HepG2 (cell line): Measurements from ENCODE around the gene SEC16A. TPM values are rescaled to one million over a fixed set of nuclear protein-coding genes. Genes with fewer than 3 reads are reported as not detected.
A peak's percentile ranks its signal among the peaks of the same experiment; 100 is the strongest.

Experiments used
- ATAC-seq: fragments of 200-7000 bp; cut with Tn5 transposase; 3 replicates; pipeline ENCODE4 v1.9.1; 2020; ENCODE audit warnings: mild to moderate bottlenecking, moderate library complexity
- BruUV-seq: library from RNA; stranded (reverse); fragments of 400-500 nt; replicated peaks from 2 replicates; lab custom pipeline; 2021; lab: Mats Ljungman, UMichigan
- CTCF ChIA-PET: fragments of 300-600 bp; formaldehyde crosslinking; extraction: SDS; loops from one replicate; lab custom pipeline; 2021; ENCODE audit warnings: low total read pairs, inconsistent platforms, low intra/inter-chr PET ratio; lab: Yijun Ruan, JAX
- POLR2A ChIA-PET: fragments of 350-600 bp; sonication (Branson Sonifier 250); formaldehyde crosslinking; loops from one replicate; lab custom pipeline; 2020; ENCODE audit warnings: antibody characterized with exemption, inconsistent platforms; lab: Yijun Ruan, JAX
- DNase-seq: peaks from one replicate; pipeline ENCODE4 v3.0.0-alpha.2; 2015; ENCODE audit warnings: low spot score
- FAIRE-seq: peaks from 3 replicates; lab custom pipeline; 2011; peaks lifted over from hg19 to GRCh38; lab: Jason Lieb, UNC
- H2AFZ ChIP-seq: one replicate; pipeline ENCODE4 v1.6.1; 2011; ENCODE audit warnings: low read length, inconsistent platforms
- H3K27ac ChIP-seq: fragments of 300-600 bp; 3 replicates; pipeline ENCODE4 v1.8.0; 2011; ENCODE audit warnings: mixed run types, mild to moderate bottlenecking, mixed read lengths, low read length, inconsistent platforms; ENCODE audit not compliant: insufficient read depth; ENCODE audit errors: extremely low read length
- H3K27me3 ChIP-seq, 2 experiments: fragments of 200-600 bp in 1 of 2; 2 replicates in 1 of 2; 3 replicates in 1 of 2; pipeline versions ENCODE4 v1.6.0 to v1.8.0; 2011; ENCODE audit warnings: low read length in 2 of 2, mild to moderate bottlenecking in 2 of 2, moderate library complexity in 2 of 2, inconsistent platforms in 1 of 2; ENCODE audit not compliant: insufficient read depth in 2 of 2, control insufficient read depth in 1 of 2
- H3K36me3 ChIP-seq, 2 experiments: fragments of 200-600 bp in 1 of 2; replicated peaks in 1 of 2; 2 replicates in 1 of 2; 3 replicates in 1 of 2; pipeline versions ENCODE4 v1.5.1 to v1.8.0; 2011; ENCODE audit warnings: low read length in 2 of 2, inconsistent platforms in 1 of 2; ENCODE audit not compliant: insufficient read depth in 2 of 2, control insufficient read depth in 1 of 2
- H3K4me1 ChIP-seq: 2 replicates; pipeline ENCODE4 v1.5.1; 2012; ENCODE audit warnings: low read length, inconsistent platforms; ENCODE audit not compliant: insufficient read depth
- H3K4me2 ChIP-seq: 2 replicates; pipeline ENCODE4 v1.6.0; 2011; ENCODE audit warnings: low read depth, low read length, inconsistent platforms
- H3K4me3 ChIP-seq, 3 experiments: fragments of 200-600 bp in 1 of 3; sonication (generic), shearing (Covaris generic) in 1 of 3; replicated peaks in 1 of 3; 2 replicates each; pipeline ENCODE4 v1.5.1; 2011 to 2016; ENCODE audit warnings: low read length in 3 of 3, inconsistent platforms in 2 of 3, low read depth in 2 of 3, mild to moderate bottlenecking in 2 of 3, control low read depth in 1 of 3, mixed read lengths in 1 of 3; ENCODE audit not compliant: insufficient read depth in 1 of 3
- H3K79me2 ChIP-seq: one replicate; pipeline ENCODE4 v1.6.1; 2011; ENCODE audit warnings: low read length, inconsistent platforms; ENCODE audit not compliant: insufficient read depth
- H3K9ac ChIP-seq: 2 replicates; pipeline ENCODE4 v1.6.0; 2011; ENCODE audit warnings: mild to moderate bottlenecking, low read depth, low read length, inconsistent platforms; ENCODE audit not compliant: insufficient read depth
- H3K9me3 ChIP-seq: 2 replicates; pipeline ENCODE4 v1.5.1; 2012; ENCODE audit warnings: mild to moderate bottlenecking, low read length
- H4K20me1 ChIP-seq: 2 replicates; pipeline ENCODE4 v1.6.0; 2011; ENCODE audit warnings: inconsistent platforms, mild to moderate bottlenecking, low read length, moderate library complexity; ENCODE audit not compliant: insufficient read depth
- AGO2 ChIP-seq: fragments of 200-400 bp; formaldehyde crosslinking; optimal IDR thresholded peaks from 2 replicates; pipeline ENCODE3; 2017; ENCODE audit warnings: mild to moderate bottlenecking, low read depth, low read length, moderate library complexity
- KLF6 ChIP-seq: IDR thresholded peaks from 2 replicates; pipeline ENCODE4 v1.8.0; 2016; ENCODE audit warnings: missing biosample characterization, missing genetic modification reagents
- NCOA2 ChIP-seq: sonication (generic); formaldehyde crosslinking; IDR thresholded peaks from 2 replicates; pipeline ENCODE4 v1.8.0; 2022; ENCODE audit warnings: inconsistent platforms
- NFATC3 ChIP-seq: sonication (generic); formaldehyde crosslinking; IDR thresholded peaks from 2 replicates; pipeline ENCODE4 v1.5.1; 2020; ENCODE audit warnings: mild to moderate bottlenecking, missing genetic modification reagents
- NR2F1 ChIP-seq, 2 experiments: fragments of 450-650 bp in 1 of 2; formaldehyde crosslinking in 1 of 2; IDR thresholded peaks; 2 replicates each; pipeline versions ENCODE4 v1.5.0 to v1.6.1; 2016 to 2020; ENCODE audit warnings: mild to moderate bottlenecking in 1 of 2, missing compliant biosample characterization in 1 of 2, missing genetic modification reagents in 1 of 2, moderate library complexity in 1 of 2
- PPARG ChIP-seq: conservative IDR thresholded peaks from 2 replicates; pipeline ENCODE4 v1.6.1; 2016; ENCODE audit warnings: missing biosample characterization, missing genetic modification reagents
- TBL1XR1 ChIP-seq: fragments of 150-350 bp; IDR thresholded peaks from 2 replicates; pipeline ENCODE4 v1.6.1; 2014; ENCODE audit warnings: borderline replicate concordance, low read length; ENCODE audit not compliant: partially characterized antibody
- TRIM24 ChIP-seq: sonication (generic); formaldehyde crosslinking; IDR thresholded peaks from 2 replicates; pipeline ENCODE4 v1.8.0; 2022; ENCODE audit warnings: mild to moderate bottlenecking, missing genetic modification reagents
- ZC3H13 ChIP-seq: sonication (generic); formaldehyde crosslinking; IDR thresholded peaks from 2 replicates; pipeline ENCODE4 v1.8.1; 2023; ENCODE audit warnings: mild to moderate bottlenecking, missing genetic modification reagents, moderate library complexity
- ZNF20 ChIP-seq: sonication (generic); formaldehyde crosslinking; IDR thresholded peaks from 2 replicates; pipeline ENCODE4 v1.4.0; 2020; ENCODE audit warnings: mild to moderate bottlenecking, moderate library complexity, missing genetic modification reagents
- WGBS: methylation state at CpG from one replicate; pipeline ENCODE4 v1.1.6; 2017; ENCODE audit warnings: low lambda C conversion rate; 5-methylcytosine and 5-hydroxymethylcytosine counted together
- in situ Hi-C: cut with HindIII; loops from 2 replicates; pipeline ENCODE4 v1.10.0; 2017; ENCODE audit warnings: low pct_unique_long_range_greater_than_20kb; ENCODE audit not compliant: extremely low pct_ligation_motif_present
- intact Hi-C: fragments of 100-400 bp; cut with micrococcal nuclease; formaldehyde crosslinking; loops from one replicate; pipeline ENCODE4 v1.10.0; 2022; ENCODE audit not compliant: unreplicated experiment
- polyA plus RNA-seq, 8 experiments: library from polyadenylated mRNA; depleted of rRNA in 3 of 8; stranded (reverse) in 7 of 8; unstranded in 1 of 8; fragments of >200 nt; fragmentation: Illumina TruSeq in 4 of 8; extraction: Trizol in 4 of 8; gene quantifications; 2 replicates each; pipeline versions ENCODE4 v1.2.1 to v1.2.3, GENCODE V29; 2011 to 2016; ENCODE audit warnings: low read depth in 4 of 8, missing spikeins in 1 of 8, mixed read lengths in 1 of 8; ENCODE audit not compliant: insufficient read depth in 1 of 8
- total RNA-seq, 5 experiments: library from RNA; depleted of rRNA; stranded (reverse); fragments of >200 nt; fragmentation: Illumina TruSeq; extraction: Trizol; gene quantifications; 2 replicates each; pipeline ENCODE4 v1.2.3, GENCODE V29; 2016; ENCODE audit warnings: low read depth in 1 of 5
- TF ChIP-seq, protein P1 (sequence below): sonication (generic); formaldehyde crosslinking; IDR thresholded peaks from 2 replicates; pipeline ENCODE4 v1.5.0; 2020; ENCODE audit warnings: missing genetic modification reagents
- TF ChIP-seq, protein P2 (sequence below): sonication (generic); formaldehyde crosslinking; IDR thresholded peaks from 2 replicates; pipeline ENCODE4 v1.5.0; 2020; ENCODE audit warnings: mild to moderate bottlenecking, missing genetic modification reagents
- TF ChIP-seq, protein P3 (sequence below): sonication (generic); formaldehyde crosslinking; IDR thresholded peaks from 2 replicates; pipeline ENCODE4 v1.8.1; 2023; ENCODE audit warnings: mild to moderate bottlenecking, inconsistent platforms, moderate library complexity, missing genetic modification reagents, borderline replicate concordance

SEC16A gene
- total and polyA plus RNA-seq, 2 of the 13 experiments (the other 11 are each of a cell fraction or from before 2014, with no cell fraction given), result 15.9 to 18.9 TPM

DNA sequence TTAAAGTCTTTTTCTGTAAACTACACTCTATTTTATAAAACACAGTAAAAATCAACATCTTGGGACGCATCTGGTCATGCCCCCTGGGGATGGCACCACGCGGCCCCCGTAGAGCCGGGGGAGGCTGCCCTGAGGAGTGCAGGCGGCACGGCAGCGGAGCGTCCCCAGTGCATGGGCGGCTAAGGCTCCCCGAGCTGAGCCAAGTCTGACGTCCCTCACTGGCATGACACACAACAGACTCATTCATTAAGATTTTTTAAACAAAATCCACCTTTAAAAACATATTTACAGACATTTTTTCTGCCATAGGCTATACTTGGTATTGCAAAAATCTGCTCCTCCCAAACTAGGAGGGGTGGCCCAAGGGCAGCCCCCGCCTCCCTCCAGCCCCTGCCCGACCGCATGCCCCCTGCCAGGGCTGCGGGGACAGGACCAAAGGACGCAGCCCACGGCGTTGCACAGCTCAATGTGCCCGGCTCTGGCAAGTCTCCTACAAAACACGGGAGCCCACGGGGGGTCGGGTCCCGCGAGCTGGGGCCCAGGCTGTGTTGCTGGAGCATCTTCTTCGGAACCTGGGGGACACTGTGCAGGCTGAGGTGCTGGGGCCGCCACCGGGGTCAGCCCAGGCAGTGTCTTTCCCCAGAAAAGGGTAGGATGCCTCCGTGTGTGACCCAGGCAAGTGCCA is 11.8 kb upstream of the SEC16A start:
- no peak for ATAC-seq
- H3K36me3 ChIP-seq, result no peaks in the 10 kb centered on the region
- no peak for DNase-seq
- POLR2A ChIA-PET, result interaction anchor here (0.5 kb wide), 1 partner anchor 416 kb away, joined by 3 read pairs; no protein-coding TSS in a partner anchor
- no peak for FAIRE-seq
- no peak overlapping the region for H3K9ac ChIP-seq
- no peaks in the 10 kb centered on the region for H3K4me1 ChIP-seq
- H3K4me2 ChIP-seq, result no peak overlapping the region
- WGBS, result 75% methylated on average over 25 of the region's 29 CpGs
- TF ChIP-seq TBL1XR1 (no peak), AGO2 (peak; percentile 38)
- TF ChIP-seq, protein P1, sequence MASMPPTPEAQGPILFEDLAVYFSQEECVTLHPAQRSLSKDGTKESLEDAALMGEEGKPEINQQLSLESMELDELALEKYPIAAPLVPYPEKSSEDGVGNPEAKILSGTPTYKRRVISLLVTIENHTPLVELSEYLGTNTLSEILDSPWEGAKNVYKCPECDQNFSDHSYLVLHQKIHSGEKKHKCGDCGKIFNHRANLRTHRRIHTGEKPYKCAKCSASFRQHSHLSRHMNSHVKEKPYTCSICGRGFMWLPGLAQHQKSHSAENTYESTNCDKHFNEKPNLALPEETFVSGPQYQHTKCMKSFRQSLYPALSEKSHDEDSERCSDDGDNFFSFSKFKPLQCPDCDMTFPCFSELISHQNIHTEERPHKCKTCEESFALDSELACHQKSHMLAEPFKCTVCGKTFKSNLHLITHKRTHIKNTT (CRISPR knock-in tag), result no peak
- intact Hi-C loops, result no loop called here
- H3K4me3 ChIP-seq, result no peak overlapping the region
- no peaks in the 10 kb centered on the region for H3K9me3 ChIP-seq
- peaks cover 4 to 24% of the 10 kb centered on the region in 2 experiments; a peak in 3 of 5 replicates for H3K27me3 ChIP-seq
- CTCF ChIA-PET, result no interaction called here
- H2AFZ ChIP-seq, result no peak overlapping the region
- H3K27ac ChIP-seq, result no peak overlapping the region
- no TSS peak for BruUV-seq
- peaks cover 2% of the 10 kb centered on the region; the same call in 1 of the 2 replicates for H4K20me1 ChIP-seq
- in situ Hi-C loops, result loop anchor here (5.0 kb wide), 1 partner anchor 133 kb away; no protein-coding TSS in a partner anchor
- H3K79me2 ChIP-seq, result no peaks in the 10 kb centered on the region

DNA sequence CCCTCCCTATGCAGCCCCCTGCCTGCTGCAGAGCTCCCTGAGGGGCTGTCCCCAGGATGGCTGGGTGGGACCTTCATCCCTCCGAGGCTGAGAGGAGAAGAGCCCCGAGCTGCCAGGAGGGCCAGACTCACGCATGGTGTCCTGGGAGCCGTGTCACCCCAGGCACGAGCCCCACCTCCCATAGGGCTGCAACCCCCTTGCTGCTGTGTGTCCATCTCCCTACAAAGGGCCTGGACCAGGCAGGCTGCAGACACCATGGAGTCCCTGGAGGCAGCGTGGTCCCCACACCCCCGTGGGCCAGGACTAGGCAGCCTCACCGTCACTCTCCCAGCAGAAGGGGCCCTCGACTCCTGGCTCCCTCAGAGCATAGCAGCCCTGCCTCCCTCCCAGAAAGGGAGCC is 11.2 kb upstream of the SEC16A start:
- in situ Hi-C loops, result loop anchor here (5.0 kb wide), 1 partner anchor 133 kb away; no protein-coding TSS in a partner anchor
- ChIA-PET POLR2A (no interaction called here), CTCF (no interaction called here)
- no peak for DNase-seq
- no TSS peak for BruUV-seq
- no peak overlapping the region for H3K9ac ChIP-seq
- H3K36me3 ChIP-seq, result no peaks in the 10 kb centered on the region
- no peak overlapping the region for H2AFZ ChIP-seq
- peaks cover 4 to 27% of the 10 kb centered on the region in 2 experiments; a peak in 3 of 5 replicates for H3K27me3 ChIP-seq
- FAIRE-seq, result no peak
- H3K27ac ChIP-seq, result no peak overlapping the region
- no peaks in the 10 kb centered on the region for H3K79me2 ChIP-seq
- no peak overlapping the region for H3K4me2 ChIP-seq
- 40% methylated on average over 9 of the region's 9 CpGs for WGBS
- H3K4me1 ChIP-seq, result no peaks in the 10 kb centered on the region
- H4K20me1 ChIP-seq, result peaks cover 2% of the 10 kb centered on the region; the same call in 1 of the 2 replicates
- no peaks in the 10 kb centered on the region for H3K9me3 ChIP-seq
- ATAC-seq, result no peak
- H3K4me3 ChIP-seq, result no peak overlapping the region
- intact Hi-C loops, result no loop called here
- no peak for TF ChIP-seq ZNF20 (CRISPR knock-in tag)
- TF ChIP-seq, protein P2, sequence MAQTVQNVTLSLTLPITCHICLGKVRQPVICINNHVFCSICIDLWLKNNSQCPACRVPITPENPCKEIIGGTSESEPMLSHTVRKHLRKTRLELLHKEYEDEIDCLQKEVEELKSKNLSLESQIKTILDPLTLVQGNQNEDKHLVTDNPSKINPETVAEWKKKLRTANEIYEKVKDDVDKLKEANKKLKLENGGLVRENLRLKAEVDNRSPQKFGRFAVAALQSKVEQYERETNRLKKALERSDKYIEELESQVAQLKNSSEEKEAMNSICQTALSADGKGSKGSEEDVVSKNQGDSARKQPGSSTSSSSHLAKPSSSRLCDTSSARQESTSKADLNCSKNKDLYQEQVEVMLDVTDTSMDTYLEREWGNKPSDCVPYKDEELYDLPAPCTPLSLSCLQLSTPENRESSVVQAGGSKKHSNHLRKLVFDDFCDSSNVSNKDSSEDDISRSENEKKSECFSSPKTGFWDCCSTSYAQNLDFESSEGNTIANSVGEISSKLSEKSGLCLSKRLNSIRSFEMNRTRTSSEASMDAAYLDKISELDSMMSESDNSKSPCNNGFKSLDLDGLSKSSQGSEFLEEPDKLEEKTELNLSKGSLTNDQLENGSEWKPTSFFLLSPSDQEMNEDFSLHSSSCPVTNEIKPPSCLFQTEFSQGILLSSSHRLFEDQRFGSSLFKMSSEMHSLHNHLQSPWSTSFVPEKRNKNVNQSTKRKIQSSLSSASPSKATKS (CRISPR knock-in tag), result no peak
- TF ChIP-seq TRIM24 (CRISPR knock-in tag), result no peak
- no peak for TF ChIP-seq KLF6 (CRISPR knock-in tag)
- TF ChIP-seq NFATC3 (CRISPR knock-in tag), result no peak
- TF ChIP-seq NCOA2, result no peak
- no peak for TF ChIP-seq PPARG (CRISPR knock-in tag)
- TF ChIP-seq NR2F1 (CRISPR knock-in tag; IDR thresholded peaks at IDR 0.05), result no peak
- TF ChIP-seq, protein P3, sequence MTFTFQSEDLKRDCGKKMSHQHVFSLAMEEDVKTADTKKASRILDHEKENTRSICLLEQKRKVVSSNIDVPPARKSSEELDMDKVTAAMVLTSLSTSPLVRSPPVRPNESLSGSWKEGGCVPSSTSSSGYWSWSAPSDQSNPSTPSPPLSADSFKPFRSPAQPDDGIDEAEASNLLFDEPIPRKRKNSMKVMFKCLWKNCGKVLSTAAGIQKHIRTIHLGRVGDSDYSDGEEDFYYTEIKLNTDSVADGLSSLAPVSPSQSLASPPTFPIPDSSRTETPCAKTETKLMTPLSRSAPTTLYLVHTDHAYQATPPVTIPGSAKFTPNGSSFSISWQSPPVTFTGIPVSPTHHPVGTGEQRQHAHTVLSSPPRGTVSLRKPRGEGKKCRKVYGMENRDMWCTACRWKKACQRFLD, result no peak
- no peak for TF ChIP-seq ZC3H13 (CRISPR knock-in tag)
